Esophagus squamous epithelium (tissue), 5 donors: ENCODE data around the gene WNT4. TPM values are rescaled to one million over a fixed set of nuclear protein-coding genes. Genes with fewer than 3 reads are reported as not detected.

ENCODE experiments used
- DNase-seq: peaks from one replicate; lab custom pipeline; 2025; lab: John Stamatoyannopoulos, UW
- H3K27ac ChIP-seq, 4 donors: fragments of 200-600 bp; sonication (generic); one replicate each; pipeline ENCODE4 v1.5.1; 2016 to 2019; ENCODE audit warnings: mild to moderate bottlenecking in 1 of 4
- H3K27me3 ChIP-seq, 4 donors: fragments of 200-600 bp; sonication (generic); 1 replicate in 3 of 4; 2 replicates in 1 of 4; pipeline versions ENCODE4 v1.5.1 to v1.6.0; 2017 to 2021; ENCODE audit warnings: antibody characterized with exemption in 1 of 4
- H3K36me3 ChIP-seq, 3 donors: fragments of 200-600 bp; sonication (generic); one replicate each; pipeline ENCODE4 v1.5.1; 2016 to 2019
- H3K4me1 ChIP-seq, 3 donors: fragments of 200-600 bp; sonication (generic); one replicate each; pipeline ENCODE4 v1.5.1; 2017 to 2019
- H3K4me3 ChIP-seq, 4 donors: fragments of 200-600 bp; sonication (generic); 1 replicate in 3 of 4; 2 replicates in 1 of 4; pipeline ENCODE4 v1.5.1; 2016 to 2019; ENCODE audit warnings: mild to moderate bottlenecking in 2 of 4, moderate library complexity in 1 of 4
- H3K9me3 ChIP-seq, 3 donors: fragments of 200-600 bp; sonication (generic); one replicate each; pipeline ENCODE4 v1.5.1; 2016 to 2019
- CTCF ChIP-seq, 6 experiments: fragments of 450-650 bp in 4 of 6; fragments of 200-600 bp in 2 of 6; sonication (generic) in 2 of 6; IDR thresholded peaks; one replicate each; pipeline ENCODE4 v1.5.1; 2016 to 2019; ENCODE audit warnings: antibody characterized with exemption in 6 of 6, mild to moderate bottlenecking in 4 of 6, moderate library complexity in 4 of 6
- POLR2A ChIP-seq, 4 donors: fragments of 450-650 bp; IDR thresholded peaks; one replicate each; pipeline ENCODE4 v1.6.1; 2017; ENCODE audit warnings: antibody characterized with exemption in 4 of 4, mild to moderate bottlenecking in 4 of 4, moderate library complexity in 3 of 4
- WGBS, 2 donors: methylation state at CpG; one replicate each; pipeline ENCODE4 v1.1.5; 2018; 5-methylcytosine and 5-hydroxymethylcytosine counted together
- intact Hi-C: fragments of 100-400 bp; cut with DNase I; formaldehyde crosslinking; loops from one replicate; pipeline ENCODE4 v1.15.0; 2022
- total RNA-seq, 4 donors: library from RNA; depleted of rRNA; stranded (reverse); fragments of >200 nt; gene quantifications; one replicate each; pipeline ENCODE4 v1.1.0, GENCODE V29; 2016
- donor health status: DM: yes; HTN: yes; CAD: no.

WNT4 gene
- total RNA-seq, 4 donors from 2014 or later: 4.8 to 11.9 (median 6.6) TPM

GRCh38 chr1:22141554-22142314, 1.2 kb downstream of the WNT4 start:
- intact Hi-C loops: no loop called here
- DNase-seq: no peak
- peak overlapping the region; percentile 54 to 72 (median 63) for H3K4me3 ChIP-seq
- H3K27me3 ChIP-seq: peaks cover 0 to 64% (median 0%) of the 10 kb centered on the region in 4 donors
- peak overlapping the region in 3 of 4 donors; percentile 78 to 86 (median 85) for H3K27ac ChIP-seq
- no peak for TF ChIP-seq CTCF (IDR thresholded peaks at IDR 0.05)
- H3K4me1 ChIP-seq: peaks cover 33 to 69% (median 49%) of the 10 kb centered on the region in 3 donors
- WGBS, 2 donors: 7 to 22% methylated on average over 7 to 9 of the region's 28 CpGs
- no peaks in the 10 kb centered on the region for H3K36me3 ChIP-seq
- no peaks in the 10 kb centered on the region for H3K9me3 ChIP-seq

GRCh38 chr1:22140694-22141093, 2.2 kb downstream of the WNT4 start:
- peaks cover 33 to 79% (median 53%) of the 10 kb centered on the region in 3 donors for H3K4me1 ChIP-seq

GRCh38 chr1:22139817-22140216, 3.1 kb downstream of the WNT4 start:
- no peak for TF ChIP-seq POLR2A (IDR thresholded peaks at IDR 0.05)
- TF ChIP-seq CTCF (IDR thresholded peaks at IDR 0.05): no peak
- no peak for DNase-seq
- peak overlapping the region in 1 of 4 donors; percentile 0 for H3K27ac ChIP-seq
- WGBS, 2 donors: 100% methylated on average over 2 of the region's 12 CpGs; no CpG with 5 or more reads in 1 of the 2 donors
- no peak overlapping the region for H3K4me3 ChIP-seq
- no peaks in the 10 kb centered on the region for H3K9me3 ChIP-seq
- H3K36me3 ChIP-seq: no peaks in the 10 kb centered on the region
- H3K4me1 ChIP-seq: peaks cover 33 to 81% (median 53%) of the 10 kb centered on the region in 3 donors
- intact Hi-C loops: no loop called here
- H3K27me3 ChIP-seq: peaks cover 0 to 55% (median 0%) of the 10 kb centered on the region in 4 donors

More at GRCh38 chr1:22140694-22141093, 2.2 kb downstream of the WNT4 start:
- Histone ChIP-seq H3K36me3 (no peaks in the 10 kb centered on the region), H3K27me3 (peaks cover 0 to 63% (median 0%) of the 10 kb centered on the region in 4 donors), H3K9me3 (no peaks in the 10 kb centered on the region), H3K4me3 (peak overlapping the region in 1 of 4 donors; percentile 4), H3K27ac (peak overlapping the region in 1 of 4 donors; percentile 86)
- DNase-seq: no peak
- 85% methylated on average over 4 of the region's 5 CpGs; no CpG with 5 or more reads in 1 of the 2 donors for WGBS, 2 donors
- TF ChIP-seq POLR2A (IDR thresholded peaks at IDR 0.05) (no peak), CTCF (IDR thresholded peaks at IDR 0.05) (no peak)
- intact Hi-C loops: no loop called here

DNA sequence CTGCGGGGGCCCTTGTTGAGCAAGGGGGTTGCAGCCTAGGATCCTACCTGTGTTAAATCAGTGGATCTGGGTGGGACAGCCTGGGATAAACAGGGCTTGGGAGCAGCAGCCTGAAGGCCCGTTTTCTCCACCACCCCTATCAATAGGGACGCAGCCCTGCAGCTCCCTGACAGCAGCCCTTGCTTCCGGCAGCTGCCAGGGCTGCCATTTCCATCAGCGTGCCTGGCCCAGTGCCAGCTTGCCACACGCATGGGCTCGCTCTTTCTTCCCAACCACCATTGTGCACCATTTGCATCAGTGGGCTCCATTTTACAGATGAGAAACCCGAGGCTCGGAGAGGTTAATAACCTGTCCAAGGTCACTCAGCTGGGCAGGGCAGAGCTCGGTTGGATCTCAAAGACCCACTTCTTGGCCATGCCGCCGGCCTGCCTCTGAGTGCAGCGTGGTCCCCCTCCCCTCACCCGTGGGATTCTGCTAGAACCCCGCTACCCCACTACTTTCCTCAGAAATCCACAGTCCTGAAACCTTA, 3.8 kb downstream of the WNT4 start:
- DNase-seq: no peak
- 66 to 72% methylated on average over 14 to 15 of the region's 15 CpGs for WGBS, 2 donors
- intact Hi-C loops: no loop called here

More for the DNA sequence above, 3.8 kb downstream of the WNT4 start:
- H3K27ac ChIP-seq: peak overlapping the region in 2 of 4 donors; percentile 9 to 39
- peaks cover 0 to 48% (median 0%) of the 10 kb centered on the region in 4 donors for H3K27me3 ChIP-seq
- TF ChIP-seq CTCF (IDR thresholded peaks at IDR 0.05): no peak
- TF ChIP-seq POLR2A (IDR thresholded peaks at IDR 0.05): no peak
- H3K4me1 ChIP-seq: peaks cover 33 to 83% (median 53%) of the 10 kb centered on the region in 3 donors
- H3K9me3 ChIP-seq: no peaks in the 10 kb centered on the region
- no peaks in the 10 kb centered on the region for H3K36me3 ChIP-seq
- H3K4me3 ChIP-seq: no peak overlapping the region
